GM12891 (cell line): Measurements from ENCODE around the gene FXYD6.
A peak's percentile ranks its signal among the peaks of the same experiment; 100 is the strongest.

ENCODE experiments used
- DNase-seq: peaks from one replicate; pipeline ENCODE4 v3.0.0; 2011; ENCODE audit warnings: low spot score; ENCODE audit not compliant: insufficient read length
- FAIRE-seq: peaks from 2 replicates; lab custom pipeline; 2011; peaks lifted over from hg19 to GRCh38; lab: Jason Lieb, UNC
- PAX5 ChIP-seq: IDR thresholded peaks from 2 replicates; pipeline ENCODE4 v1.6.1; 2011; ENCODE audit warnings: low read length, moderate library complexity, mild to moderate bottlenecking; ENCODE audit not compliant: insufficient read depth, severe bottlenecking
- POLR2A ChIP-seq: IDR thresholded peaks from 2 replicates; pipeline ENCODE4 v1.6.1; 2011; ENCODE audit warnings: low read depth, low read length, control low read depth
- POLR2AphosphoS5 ChIP-seq: IDR thresholded peaks from 2 replicates; pipeline ENCODE4 v1.6.1; 2011; ENCODE audit warnings: low read depth, low read length, control low read depth
- POU2F2 ChIP-seq: IDR thresholded peaks from 2 replicates; pipeline ENCODE4 v1.6.1; 2011; ENCODE audit warnings: low read depth, mild to moderate bottlenecking, control low read depth, low read length, moderate library complexity
- SPI1 ChIP-seq: IDR thresholded peaks from 2 replicates; pipeline ENCODE4 v1.6.1; 2011; ENCODE audit warnings: low read depth, low read length, control low read depth
- TAF1 ChIP-seq: IDR thresholded peaks from 2 replicates; pipeline ENCODE4 v1.6.1; 2011; ENCODE audit warnings: low read depth, low read length, control low read depth

Gene FXYD6

GRCh38 chr11:117905524-117905923, 29.1 kb upstream of the FXYD6 start:
- TF ChIP-seq POLR2A: no peak
- TF ChIP-seq PAX5: no peak
- no peak for TF ChIP-seq SPI1
- TF ChIP-seq POU2F2: no peak
- FAIRE-seq (no peak), DNase-seq (no peak)

DNA sequence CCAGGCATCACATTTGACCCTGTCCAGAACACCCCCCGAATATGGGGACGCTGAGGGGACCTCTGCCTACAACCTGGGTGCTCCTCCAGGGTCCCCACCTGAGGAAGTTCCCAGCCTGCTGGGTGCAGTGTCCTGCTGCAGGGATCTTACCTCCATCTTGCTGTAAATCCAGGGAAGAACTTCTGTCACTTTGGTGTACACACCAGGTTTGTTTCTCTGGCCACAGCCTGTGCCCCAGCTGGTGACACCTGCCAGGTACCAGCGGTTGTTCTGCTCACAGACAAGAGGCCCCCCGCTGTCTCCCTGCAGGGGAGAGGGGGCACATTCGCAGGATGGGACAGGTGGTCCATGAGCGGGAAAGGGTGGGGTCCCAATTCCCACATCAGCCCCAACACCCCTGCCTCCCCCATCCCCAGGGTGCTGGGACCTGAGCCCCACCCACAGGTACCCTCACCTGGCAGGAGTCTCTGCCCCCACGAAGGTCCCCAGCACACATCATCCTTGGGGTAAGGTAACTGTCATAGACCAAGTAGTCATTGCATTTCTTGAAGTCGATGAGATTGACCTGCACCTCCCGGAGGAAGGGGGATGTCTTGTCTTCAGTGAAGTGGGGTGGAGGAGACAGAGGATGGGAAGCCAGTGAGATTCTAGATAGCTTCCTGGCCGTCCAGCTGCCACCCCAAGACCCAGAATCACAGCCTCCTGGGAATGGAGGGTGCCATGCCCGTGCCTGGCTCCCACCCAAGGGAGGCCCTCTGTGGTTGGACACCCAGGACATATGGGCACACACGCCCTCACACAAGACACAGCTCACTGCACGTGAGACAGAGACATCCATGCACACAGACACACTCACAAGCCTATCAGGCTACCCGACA, 27.3 kb upstream of the FXYD6 start:
- no peak for FAIRE-seq
- no peak for TF ChIP-seq PAX5
- no peak for TF ChIP-seq SPI1
- TF ChIP-seq POLR2AphosphoS5: no peak
- no peak for TF ChIP-seq TAF1
- no peak for TF ChIP-seq POLR2A
- no peak for TF ChIP-seq POU2F2
- no peak for DNase-seq

- FAIRE-seq (no peak), DNase-seq (no peak)
- TF ChIP-seq POU2F2: no peak
- TF ChIP-seq POLR2AphosphoS5: no peak
- TF ChIP-seq SPI1: no peak
- TF ChIP-seq PAX5: no peak
- TF ChIP-seq TAF1: no peak
- no peak for TF ChIP-seq POLR2A
Observed at GRCh38 chr11:117902001-117902845, 25.8 kb upstream of the FXYD6 start.

- DNase-seq: no peak
- FAIRE-seq: no peak
- TF ChIP-seq SPI1 (no peak), TAF1 (no peak), PAX5 (no peak), POLR2A (no peak), POLR2AphosphoS5 (no peak), POU2F2 (no peak)
Observed at GRCh38 chr11:117901601-117902000, 25.1 kb upstream of the FXYD6 start.

GRCh38 chr11:117900720-117901440, 24.4 kb upstream of the FXYD6 start:
- no peak for FAIRE-seq

GRCh38 chr11:117900121-117900648, 23.7 kb upstream of the FXYD6 start:
- FAIRE-seq: peak; percentile 28
- TF ChIP-seq PAX5: no peak
- no peak for TF ChIP-seq TAF1
- TF ChIP-seq POLR2AphosphoS5: no peak
- no peak for TF ChIP-seq SPI1
- no peak for DNase-seq

More at GRCh38 chr11:117900720-117901440, 24.4 kb upstream of the FXYD6 start:
- TF ChIP-seq POU2F2: no peak
- TF ChIP-seq PAX5: no peak
- no peak for TF ChIP-seq SPI1
- no peak for TF ChIP-seq POLR2A
- TF ChIP-seq POLR2AphosphoS5: no peak
- no peak for TF ChIP-seq TAF1
- no peak for DNase-seq

DNA sequence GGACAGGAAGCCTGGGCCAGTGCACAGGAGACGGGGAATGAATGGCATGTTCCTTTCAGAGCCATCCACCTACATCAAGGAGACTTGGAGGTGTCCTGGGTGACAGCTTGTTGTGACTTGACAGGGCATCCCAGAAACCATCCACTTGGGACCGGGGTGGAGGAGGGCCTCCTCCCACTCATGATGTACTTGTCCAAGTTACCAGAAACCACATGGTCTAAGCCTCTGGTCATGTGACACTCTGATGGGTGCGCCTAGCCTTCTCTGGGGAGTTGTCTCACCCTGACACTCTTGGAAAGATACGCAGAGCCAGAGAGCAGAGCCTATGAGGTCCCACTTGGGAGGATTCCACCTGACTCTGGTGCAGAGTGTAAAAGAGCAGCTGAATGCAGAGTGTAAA, 21.6 kb upstream of the FXYD6 start:
- DNase-seq (no peak), FAIRE-seq (no peak)

GRCh38 chr11:117892651-117893050, 16.2 kb upstream of the FXYD6 start:
- TF ChIP-seq POU2F2: no peak
- TF ChIP-seq POLR2A: no peak
- no peak for TF ChIP-seq PAX5
- no peak for TF ChIP-seq POLR2AphosphoS5
- no peak for TF ChIP-seq TAF1
- no peak for TF ChIP-seq SPI1
- DNase-seq (no peak), FAIRE-seq (no peak)

More for the DNA sequence above, 21.6 kb upstream of the FXYD6 start:
- no peak for TF ChIP-seq TAF1
- TF ChIP-seq PAX5: no peak

DNA sequence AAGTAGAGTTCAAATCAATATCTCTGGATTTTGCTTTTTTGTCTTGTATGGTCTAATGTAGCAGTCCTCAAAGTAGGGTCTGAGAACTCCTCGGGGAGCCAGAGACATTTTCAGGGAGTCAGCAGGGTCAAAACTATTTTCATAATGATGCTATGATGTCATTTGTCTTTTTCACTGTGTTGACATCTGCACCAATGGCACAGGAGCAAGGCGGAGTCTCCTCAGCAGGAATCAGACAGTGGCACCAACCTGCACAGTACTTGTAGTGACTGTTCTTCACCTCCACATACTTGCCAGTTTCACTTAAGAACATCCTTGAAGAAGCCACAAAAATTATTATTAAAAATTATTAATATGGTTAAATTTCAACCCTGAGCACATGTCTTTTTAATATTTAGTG, 14.9 kb upstream of the FXYD6 start:
- FAIRE-seq (no peak), DNase-seq (no peak)
- no peak for TF ChIP-seq SPI1
